Activated CD4-positive, CD25-positive, alpha-beta regulatory T cell treated with anti-CD3 and anti-CD28 coated beads, Interleukin-2, amount 50 U/mL, for 16 hours (primary cell): ENCODE measurements around the gene CACNA1B.
"Not testable (repeated sequence)": the region's sequence is repeated elsewhere in the genome, so short reads cannot be mapped to it uniquely, and the experiment has no call there.

ENCODE experiments used
- DNase-seq: peaks from one replicate; pipeline ENCODE4 v3.0.0-alpha.2; 2020; ENCODE audit warnings: low read depth, low spot score

The CACNA1B gene

DNA sequence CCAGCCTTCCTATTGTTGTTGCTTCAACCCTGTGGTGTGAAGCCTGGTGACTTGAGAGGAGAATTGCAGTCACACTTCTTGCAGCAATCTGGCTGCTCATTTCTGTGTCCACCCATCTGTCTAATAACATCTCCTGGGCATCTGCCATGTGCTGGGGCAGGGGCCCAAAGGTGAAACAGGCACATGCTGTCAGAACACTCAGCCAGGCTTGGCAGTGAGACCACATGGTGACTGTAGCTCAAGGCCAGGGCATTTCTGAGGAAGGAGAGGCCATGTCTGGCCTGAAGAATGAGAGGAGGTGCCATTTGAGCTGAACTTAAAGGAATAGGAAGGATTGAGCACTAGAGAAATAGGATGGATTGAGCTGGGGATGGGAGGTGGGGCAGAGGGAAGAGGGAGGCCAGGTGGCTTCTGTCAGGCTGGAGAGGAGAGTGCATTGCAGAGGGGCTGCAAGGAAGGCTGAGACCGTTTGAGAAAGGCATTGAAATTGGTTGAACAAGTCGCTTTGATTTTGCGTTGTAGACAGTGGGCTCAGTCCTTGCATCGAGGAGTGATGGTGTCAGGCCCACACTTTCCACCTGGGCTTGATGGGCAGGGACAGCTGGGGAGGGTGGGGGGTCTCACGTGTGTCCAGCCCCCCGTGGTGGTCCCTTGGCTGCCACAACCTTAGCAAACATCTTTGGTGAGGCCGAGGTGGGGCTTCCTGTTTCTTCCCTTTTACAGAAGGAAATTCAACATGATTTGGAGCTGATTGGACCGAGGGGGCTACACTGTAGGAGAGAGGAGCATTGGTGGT lies 222.4 kb downstream of the CACNA1B start:
- no peak for DNase-seq

DNA sequence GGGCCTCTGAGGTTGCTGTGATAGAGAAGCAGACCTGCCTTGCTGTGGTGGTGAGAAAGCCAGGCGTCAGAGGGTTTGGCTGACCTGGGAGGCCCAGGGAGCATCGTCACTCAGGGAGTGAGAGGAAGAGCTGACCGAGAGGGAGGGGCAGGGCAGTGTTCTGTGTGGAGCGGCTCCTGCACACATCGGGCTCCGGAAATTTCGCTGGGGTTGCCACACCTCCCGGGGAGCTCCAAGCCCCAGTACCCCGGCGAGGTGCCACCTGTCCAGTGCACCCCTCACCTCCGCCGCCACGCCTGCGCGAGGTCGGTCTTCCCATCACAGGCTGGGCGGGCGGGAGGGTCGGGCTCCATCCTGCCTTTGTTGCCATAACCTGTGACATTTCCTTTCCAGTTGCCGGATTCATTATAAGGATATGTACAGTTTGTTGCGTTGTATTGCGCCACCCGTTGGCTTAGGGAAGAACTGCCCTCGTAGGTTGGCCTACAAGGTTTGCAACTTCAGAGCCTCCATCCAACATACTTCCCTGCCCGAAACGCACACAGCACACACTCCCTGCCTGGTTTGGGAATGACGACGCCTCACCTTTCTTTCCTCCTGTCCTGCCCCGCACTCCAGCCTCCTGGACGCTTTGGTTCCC lies 223.2 kb downstream of the CACNA1B start:
- DNase-seq = no peak

DNA sequence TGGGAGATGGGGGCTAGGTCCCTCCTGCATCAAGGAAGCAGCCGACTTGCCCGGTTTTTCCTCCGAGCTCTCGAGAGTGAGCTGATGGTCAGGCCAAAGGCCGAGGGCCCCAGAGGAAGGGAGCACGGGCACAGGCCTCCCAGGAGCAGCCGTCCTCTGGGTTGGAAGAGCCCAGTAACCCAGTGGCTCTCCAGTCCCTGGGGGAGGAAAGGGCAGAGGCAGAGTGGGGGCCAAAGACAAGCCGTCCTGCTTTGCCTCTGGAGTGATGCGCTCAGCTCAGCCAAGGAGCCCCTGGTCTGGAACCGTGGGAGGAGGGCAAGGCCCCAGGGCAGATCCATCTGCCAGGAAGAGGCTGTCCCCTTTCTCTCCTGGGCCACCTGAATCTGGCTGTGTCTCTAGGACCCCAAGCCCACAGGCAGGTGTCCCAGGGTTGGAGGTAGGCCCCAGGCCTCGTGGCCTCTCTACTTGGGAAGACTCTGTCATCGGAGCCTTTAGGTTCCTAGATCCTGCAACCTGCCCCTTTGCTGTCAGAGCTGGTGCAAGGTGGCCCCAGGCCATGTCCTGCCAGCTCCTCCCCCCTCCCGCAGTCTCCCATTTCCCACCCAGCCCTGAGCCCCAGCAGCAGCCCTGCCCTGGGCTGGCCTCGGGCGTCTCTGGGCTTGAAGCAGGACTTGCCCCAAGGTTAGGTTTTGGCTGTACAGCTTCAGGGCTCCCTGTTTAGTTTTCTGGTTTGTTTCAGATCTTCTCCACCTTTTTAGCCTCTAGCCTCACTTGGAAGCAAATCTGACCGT lies 224.1 kb downstream of the CACNA1B start:
- no peak for DNase-seq

DNA sequence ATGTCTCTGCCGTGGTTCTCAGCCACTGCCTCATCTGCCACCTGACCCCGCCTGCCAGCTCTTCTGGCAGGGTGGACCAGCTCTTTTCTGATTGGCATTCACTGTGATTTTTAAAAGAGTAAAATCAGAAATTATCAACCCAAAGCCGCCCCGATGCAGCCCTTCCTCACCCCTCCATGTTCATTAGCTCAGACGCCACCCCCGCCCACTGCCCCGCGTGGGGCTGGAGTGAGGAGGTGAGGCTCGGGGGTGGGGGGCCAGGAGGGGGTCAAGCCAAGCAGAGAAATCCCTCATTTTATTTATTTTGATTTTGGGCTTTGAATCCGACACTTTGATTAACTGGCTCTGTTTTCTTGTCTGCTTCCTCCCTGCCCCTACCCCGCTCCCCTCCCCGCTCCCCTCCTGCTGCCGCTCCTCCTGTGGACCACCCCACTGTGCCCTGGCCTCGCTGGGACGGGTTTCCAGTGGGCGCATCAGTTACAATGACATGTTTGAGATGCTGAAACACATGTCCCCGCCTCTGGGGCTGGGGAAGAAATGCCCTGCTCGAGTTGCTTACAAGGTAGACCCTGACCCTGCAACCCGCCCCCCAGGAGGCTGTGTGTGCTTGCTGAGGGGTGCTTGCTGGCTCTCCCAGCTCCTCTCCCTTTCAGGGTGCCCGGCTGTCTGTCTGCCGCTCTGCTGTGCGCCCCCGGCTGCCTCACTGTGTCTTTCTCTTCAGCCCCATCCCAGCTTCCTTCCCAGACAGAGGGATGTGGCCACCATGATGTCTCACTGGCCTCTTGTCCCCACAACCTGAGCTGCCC lies 224.9 kb downstream of the CACNA1B start:
- no peak for DNase-seq

DNA sequence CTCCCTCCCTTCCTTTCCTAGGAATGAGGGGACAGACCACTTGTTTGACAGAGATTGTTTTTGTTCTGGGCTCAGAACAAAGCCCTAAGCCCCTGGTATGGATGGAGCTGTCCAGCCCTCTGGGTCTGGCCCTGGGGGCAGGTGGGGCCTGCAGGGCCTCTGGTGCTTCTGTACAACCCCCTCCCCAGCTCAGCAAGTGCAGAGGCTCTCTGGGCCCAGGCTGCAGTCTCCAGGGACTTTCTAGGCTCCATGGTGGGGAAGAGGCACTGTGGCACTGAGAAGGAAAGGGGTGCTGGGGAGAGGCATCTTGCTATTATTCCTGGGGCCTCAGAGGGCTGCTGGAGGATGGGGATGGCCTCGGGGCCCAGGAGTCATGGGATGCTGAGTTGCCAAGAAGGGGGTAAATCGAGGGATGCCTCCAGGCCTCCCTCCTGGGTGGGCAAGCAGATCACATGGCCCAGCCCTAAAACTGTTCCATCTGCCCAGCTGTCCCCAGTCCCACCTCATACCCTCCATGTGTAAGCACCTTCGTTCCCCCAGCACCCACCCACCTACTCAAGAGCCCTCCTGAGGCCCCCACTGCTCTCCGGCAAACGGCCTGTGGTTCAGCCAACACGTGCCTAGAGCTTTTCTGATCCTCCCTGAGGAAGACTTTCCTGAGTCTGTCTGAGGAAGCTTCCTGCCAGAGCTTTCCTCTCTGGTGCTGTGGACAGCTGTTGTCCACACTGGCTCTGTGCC lies 225.7 kb downstream of the CACNA1B start:
- no peak for DNase-seq

DNA sequence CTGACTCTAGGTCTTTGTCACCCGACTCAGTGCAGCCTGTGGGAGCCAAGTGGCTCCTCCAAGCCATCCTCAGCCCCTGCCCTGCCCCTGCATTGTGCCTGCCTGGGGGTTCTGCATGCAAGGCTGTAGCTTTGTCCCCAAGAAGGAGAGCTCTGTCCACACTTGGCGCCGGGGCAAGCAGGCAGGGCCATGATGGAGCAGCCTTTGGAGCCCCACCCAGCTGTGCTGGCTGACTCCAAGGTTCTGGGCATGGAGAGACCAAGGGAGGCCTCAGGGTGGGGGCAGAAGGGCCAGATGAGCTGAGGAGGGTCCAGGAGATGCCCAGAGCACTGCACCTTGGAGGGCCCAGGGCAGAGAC lies 226.2 kb downstream of the CACNA1B start:
- no peak for DNase-seq

DNA sequence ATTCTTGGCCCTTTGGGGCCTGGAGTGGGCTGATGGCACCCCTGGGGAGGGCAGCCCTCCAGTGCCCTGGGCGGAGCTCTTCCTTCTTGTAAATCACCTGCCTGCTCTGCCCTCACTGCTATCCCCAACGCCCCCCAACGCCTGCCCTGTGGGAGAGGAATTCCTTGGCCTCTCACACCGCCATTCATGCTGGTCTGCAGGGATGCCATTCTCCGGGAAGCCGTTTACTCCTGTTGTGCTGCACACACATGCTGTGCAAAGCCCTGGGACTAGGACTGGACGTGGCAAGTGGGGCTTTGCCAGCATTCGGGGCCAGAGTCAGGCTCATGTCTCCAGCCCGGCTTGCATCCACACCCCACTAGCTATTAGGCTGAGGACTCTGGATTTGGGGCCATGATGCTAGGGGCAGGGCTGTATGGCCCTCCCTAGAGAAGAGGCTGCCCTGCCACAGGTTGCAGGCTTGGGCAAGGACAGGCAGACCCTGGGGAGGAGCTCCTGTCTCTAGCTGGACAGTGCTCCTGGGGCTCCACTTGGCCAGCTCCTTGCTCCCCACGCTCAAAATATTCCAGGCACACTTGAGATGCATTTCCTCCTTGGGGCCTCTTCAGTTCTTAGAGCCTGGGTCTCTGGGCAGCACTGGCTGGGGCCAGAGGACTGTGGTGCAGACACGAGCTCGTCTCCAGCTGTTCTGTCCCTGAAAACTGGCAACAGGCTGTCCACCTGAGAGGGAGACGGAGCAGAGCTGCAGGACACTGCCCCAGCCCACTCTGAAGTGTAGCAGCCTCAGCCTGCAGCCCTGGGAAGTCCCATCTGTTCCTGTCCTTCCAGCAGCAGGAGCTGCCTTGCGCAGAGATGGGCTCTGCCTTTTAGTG lies 226.9 kb downstream of the CACNA1B start:
- DNase-seq = no peak

DNA sequence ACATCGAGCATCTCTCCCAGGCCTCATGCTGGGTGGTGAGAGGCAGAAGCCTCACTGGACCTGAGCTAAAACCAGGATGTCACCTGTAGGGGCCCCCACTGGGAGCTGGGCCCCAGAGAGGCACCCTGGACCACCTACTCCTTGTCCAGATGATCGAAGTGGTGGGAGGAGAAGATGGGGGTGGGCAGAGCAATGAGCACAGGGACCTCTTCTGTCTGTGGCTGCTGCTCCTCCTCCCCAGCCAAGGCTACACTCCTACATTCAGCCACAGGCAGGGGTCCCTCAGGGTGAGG lies 227.5 kb downstream of the CACNA1B start:
- DNase-seq = no peak

DNA sequence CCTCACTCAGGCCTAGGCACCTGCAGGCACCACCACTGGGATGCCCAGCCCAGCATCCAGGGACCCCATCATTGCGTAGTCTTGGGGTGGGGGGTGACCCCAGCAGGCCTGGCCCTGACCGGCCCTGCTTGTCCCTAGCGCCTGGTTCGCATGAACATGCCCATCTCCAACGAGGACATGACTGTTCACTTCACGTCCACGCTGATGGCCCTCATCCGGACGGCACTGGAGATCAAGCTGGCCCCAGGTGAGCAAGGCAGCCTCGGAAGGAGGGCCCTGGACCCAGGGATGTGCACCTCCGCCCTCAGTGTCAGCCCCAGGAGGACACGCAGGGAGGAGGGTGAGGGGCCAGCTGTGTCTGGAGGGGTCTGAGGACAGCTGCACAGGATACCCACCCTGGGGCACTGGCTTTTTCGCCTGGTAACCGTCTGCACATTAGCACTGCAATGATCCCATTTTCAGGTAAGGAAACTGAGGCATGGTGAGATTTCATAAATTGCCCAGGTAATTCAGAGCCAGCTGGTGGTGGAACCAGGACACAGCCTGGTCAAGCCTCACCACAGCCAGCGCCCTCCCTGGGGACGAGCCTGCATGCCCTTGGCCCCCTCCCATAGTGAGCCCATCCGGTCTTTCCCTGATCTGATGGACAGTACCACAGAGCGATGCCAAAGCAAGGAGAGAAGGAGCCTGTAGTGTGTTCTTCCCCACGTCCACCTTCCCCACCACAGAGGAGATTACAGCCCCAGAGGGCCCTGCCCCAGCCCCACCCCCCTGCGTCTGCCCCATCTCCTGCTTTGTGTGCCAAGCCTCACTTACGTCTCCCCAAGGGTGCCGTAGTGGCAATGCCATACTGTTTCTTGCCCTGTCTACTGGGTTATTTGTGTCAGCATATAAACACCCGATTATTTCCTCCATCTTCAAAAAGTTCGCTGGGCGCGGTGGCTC lies 228.3 kb downstream of the CACNA1B start:
- no peak for DNase-seq

DNA sequence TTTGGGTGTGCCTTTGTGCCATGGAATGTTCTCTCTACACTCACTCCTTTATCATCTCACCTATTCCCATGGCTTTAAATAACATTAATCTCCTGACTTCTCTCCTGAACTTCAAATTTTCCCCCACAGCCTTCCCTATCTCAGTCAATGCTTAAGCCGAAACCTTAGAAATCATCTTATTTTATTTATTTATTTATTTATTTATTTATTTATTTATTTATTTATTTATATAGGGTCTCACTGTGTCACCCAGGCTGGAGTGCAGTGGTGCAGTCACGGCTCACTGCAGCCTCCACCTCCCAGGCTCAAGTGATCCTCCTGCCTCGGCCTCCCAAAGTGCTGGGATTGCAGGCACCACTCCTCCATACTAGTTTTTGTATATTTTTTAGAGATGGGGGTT lies 229.5 kb downstream of the CACNA1B start:
- DNase-seq = not testable (repeated sequence)

DNA sequence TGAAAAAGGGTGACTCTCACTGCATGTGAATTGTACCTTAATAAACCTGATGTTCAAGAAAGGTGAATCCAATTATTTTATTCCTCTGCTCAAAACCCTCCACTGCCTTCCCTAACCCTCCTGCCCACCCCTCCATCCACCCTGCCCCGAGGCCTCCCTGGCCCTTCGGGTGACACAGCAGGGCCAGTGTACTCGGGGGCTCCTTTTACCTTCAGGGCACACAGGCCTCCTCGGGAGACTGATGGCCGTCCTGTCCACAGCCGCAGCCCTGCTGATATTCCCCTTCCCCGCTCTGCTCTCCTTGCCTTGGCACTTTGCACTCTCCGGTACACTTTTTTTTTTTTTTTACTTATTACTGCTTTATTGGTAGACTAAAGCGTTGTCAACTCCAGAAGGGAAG lies 234.0 kb downstream of the CACNA1B start:
- DNase-seq = no peak

DNA sequence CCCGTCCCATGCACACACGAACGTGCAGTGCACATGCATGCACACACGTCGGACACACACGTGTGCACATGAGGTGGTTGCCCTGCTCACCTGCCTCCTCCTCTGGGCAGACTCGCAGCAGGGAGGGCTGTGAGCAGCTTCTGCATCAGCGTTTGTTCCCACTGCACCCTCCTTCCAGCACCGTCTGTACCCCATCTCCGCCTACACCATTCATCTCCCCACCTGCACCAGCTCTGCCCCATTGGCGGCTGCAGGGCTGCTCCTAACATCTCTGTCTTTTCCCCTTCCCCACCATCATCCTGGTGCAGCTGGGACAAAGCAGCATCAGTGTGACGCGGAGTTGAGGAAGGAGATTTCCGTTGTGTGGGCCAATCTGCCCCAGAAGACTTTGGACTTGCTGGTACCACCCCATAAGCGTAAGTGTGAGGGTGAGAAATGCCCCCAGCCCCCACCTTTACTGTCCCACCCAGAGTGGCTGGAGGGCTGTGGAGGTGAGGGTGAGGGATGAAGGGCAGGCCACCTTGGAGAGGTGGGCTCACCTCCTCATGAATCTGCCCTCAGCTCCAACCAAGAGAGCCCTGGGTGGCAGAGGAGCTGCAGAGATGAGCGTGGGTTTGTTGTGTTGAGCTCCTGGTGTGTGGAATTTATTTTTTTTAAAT lies 234.6 kb downstream of the CACNA1B start:
- DNase-seq = no peak

DNA sequence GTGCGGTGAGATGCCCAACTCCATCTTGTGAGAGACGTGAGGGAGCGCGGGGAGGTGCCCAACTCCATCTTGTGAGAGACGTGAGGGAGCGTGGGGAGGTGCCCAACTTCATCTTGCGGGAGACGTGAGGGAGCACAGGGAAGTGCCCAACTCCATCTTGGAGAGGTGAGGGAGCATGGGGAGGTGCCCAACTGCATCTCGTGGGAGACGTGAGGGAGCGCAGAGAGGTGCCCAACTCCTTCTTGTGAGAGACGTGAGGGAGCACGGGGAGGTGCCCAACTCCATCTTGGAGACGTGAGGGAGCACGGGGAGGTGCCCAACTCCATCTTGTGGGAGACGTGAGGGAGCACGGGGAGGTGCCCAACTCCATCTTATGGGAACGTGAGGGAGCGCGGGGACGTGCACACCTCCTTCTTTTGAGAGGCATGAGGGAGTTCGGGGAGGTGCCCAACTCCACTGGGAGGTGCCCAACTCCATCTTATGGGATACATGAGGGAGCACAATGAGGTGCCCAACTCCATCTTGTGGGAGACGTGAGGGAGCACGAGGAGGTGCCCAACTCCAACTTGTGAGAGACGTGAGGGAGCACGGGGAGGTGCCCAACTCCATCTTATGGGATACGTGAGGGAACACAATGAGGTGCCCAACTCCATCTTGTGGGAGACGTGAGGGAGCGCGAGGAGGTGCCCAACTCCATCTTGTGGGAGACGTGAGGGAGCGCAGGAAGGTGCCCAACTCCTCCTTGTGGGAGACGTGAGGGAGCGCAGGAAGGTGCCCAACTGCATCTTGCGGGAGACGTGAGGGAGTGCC lies 235.4 kb downstream of the CACNA1B start:
- DNase-seq = no peak

DNA sequence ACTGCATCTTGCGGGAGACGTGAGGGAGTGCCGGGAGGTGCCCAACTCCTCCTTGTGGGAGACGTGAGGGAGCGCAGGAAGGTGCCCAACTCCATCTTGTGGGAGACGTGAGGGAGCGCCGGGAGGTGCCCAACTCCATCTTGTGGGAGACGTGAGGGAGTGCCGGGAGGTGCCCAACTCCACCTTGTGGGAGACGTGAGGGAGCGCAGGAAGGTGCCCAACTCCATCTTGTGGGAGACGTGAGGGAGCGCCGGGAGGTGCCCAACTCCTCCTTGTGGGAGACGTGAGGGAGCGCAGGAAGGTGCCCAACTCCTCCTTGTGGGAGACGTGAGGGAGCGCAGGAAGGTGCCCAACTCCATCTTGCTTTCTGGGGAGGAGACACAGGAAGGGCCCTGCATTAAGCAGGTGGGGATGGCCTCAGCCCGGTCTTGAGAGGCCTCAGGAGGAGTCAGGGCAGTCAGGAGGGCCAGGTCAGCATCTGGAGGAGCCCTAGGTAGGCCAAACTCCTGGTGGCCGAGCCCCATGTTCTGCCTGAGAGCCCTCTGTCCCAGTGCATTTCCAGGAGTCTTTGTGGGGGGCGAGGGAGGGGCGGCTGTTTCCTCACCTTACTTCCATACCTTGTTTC lies 236.2 kb downstream of the CACNA1B start:
- DNase-seq = not testable (repeated sequence)

DNA sequence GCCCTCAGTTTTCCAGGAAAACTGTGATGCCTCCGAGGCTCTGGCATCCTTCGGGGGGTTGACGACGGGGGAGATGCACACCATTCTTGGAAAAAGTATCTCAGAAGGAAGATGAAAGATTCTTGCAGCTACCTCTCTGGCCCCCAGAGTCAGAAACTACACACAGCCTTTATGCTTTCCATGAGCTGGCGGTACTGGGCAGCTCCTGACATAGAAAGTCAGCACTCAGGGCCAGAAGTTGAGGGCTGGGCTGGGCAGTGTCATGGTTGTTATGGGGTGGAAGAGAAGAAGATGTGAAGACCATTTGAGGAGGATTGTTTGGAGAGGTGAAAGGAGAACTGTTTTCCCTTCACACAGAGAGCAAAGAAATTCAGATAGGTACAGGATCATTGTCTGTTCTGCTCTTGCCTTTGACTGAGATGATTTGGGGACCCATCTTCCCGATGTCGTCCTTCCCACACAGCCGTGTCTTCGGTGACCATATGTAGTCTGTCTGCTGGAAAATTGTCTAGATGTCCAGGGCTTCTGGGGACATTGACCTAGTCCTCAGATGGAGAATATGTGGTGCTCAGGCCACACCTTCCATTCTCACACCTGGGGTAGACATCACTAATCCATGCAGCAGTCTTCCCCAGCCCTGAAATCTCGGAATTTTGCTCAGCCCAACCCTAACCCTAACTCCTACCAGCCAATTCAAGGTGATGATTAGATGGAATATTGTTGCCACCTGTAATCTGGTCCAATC lies 237.1 kb downstream of the CACNA1B start:
- DNase-seq = no peak

DNA sequence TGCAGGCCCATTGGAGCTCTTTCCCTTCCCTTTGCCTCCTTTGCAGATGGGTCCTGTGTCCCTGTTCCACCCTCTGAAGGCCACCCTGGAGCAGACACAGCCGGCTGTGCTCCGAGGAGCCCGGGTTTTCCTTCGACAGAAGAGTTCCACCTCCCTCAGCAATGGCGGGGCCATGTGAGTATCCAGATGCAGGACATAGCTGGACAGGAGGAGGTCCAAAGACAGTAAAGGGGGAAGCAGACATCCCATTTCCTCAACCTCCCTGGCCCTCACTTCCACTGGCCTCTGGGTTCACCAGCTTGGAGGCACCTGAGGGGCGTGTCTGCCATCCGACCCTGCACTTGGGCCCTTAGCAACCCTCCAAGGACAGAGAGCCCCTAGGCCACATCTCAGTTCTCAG lies 237.9 kb downstream of the CACNA1B start:
- DNase-seq = no peak

DNA sequence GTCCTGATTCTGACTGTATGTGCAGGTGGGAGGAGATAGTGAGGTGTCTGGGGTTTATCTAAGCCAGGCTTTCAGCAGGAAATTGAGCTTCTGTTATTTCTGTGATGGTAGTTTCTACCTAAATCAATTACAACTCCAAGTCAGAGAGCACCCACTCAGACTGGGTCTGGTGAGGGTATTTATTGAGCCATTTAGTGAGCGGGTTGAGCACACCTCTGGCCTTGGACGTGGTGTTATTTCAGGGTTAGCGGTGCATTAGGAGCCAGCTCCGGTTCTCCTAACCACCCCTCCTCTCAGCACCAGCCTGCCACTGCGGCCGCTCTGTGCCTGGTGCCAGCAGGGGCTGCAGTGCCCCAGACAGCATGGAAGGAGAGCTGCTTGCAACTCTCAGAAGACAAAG lies 238.9 kb downstream of the CACNA1B start:
- no peak for DNase-seq
